ENCODE measurements around the gene AFF1. TPM values are rescaled to one million over a fixed set of nuclear protein-coding genes. Genes with fewer than 3 reads are reported as not detected.

Gene AFF1
- total and polyA plus RNA-seq, 7 donors = 7.2 to 100 (median 61.7) TPM

GRCh38 chr4:87073199-87074120 lies 138.6 kb downstream of the AFF1 start:
- intact Hi-C loops (cut with DNase I) = no loop called here
- TF ChIP-seq, protein P1, sequence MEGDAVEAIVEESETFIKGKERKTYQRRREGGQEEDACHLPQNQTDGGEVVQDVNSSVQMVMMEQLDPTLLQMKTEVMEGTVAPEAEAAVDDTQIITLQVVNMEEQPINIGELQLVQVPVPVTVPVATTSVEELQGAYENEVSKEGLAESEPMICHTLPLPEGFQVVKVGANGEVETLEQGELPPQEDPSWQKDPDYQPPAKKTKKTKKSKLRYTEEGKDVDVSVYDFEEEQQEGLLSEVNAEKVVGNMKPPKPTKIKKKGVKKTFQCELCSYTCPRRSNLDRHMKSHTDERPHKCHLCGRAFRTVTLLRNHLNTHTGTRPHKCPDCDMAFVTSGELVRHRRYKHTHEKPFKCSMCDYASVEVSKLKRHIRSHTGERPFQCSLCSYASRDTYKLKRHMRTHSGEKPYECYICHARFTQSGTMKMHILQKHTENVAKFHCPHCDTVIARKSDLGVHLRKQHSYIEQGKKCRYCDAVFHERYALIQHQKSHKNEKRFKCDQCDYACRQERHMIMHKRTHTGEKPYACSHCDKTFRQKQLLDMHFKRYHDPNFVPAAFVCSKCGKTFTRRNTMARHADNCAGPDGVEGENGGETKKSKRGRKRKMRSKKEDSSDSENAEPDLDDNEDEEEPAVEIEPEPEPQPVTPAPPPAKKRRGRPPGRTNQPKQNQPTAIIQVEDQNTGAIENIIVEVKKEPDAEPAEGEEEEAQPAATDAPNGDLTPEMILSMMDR (IDR thresholded peaks at IDR 0.05) = no peak
- TF ChIP-seq POLR2AphosphoS5 (IDR thresholded peaks at IDR 0.05) = peak; percentile 49 to 89 (median 80)
- TF ChIP-seq POLR2A (IDR thresholded peaks at IDR 0.05) = no peak
- peak in 2 of 4 donors; percentile 36 to 55 for TF ChIP-seq EP300 (IDR thresholded peaks at IDR 0.05)
- H3K9me3 ChIP-seq = no peaks in the 10 kb centered on the region
- no peaks in the 10 kb centered on the region for H3K36me3 ChIP-seq
- H3K4me1 ChIP-seq = peaks cover 0 to 100% (median 93%) of the 10 kb centered on the region in 4 donors
- no peaks in the 10 kb centered on the region for H3K27me3 ChIP-seq
- H3K4me3 ChIP-seq = peak overlapping the region in 3 of 4 donors; percentile 4 to 17 (median 8)
- H3K27ac ChIP-seq = peak overlapping the region; percentile 65 to 87 (median 76)
- peak; percentile 82 for DNase-seq
- WGBS, 2 donors = 5 to 10% methylated on average over 14 of the region's 14 CpGs

DNA sequence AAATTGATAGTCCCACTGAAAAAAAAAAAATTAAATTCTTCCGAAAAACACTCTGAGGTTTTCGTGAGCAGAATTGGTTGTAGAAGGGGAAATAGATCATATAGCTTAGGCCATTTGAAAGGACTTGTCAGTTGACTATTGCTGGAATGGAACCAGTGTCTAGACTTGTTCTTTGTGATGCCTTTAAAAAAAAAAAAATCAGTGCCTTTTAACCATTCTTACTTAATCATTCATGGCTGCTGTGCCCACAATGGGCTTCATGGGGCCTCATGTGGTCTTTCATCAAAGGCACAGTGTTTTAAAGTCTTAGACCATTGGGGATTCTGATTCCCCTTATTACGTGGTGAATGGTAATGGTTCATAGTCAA lies 139.3 kb downstream of the AFF1 start:
- Histone ChIP-seq H3K27me3 (no peaks in the 10 kb centered on the region), H3K36me3 (no peaks in the 10 kb centered on the region), H3K9me3 (no peaks in the 10 kb centered on the region), H3K27ac (peak overlapping the region; percentile 65 to 87 (median 76)), H3K4me1 (peaks cover 0 to 100% (median 92%) of the 10 kb centered on the region in 4 donors), H3K4me3 (no peak overlapping the region)
- TF ChIP-seq EP300 (IDR thresholded peaks at IDR 0.05) (no peak), POLR2AphosphoS5 (IDR thresholded peaks at IDR 0.05) (no peak), POLR2A (IDR thresholded peaks at IDR 0.05) (no peak)
- TF ChIP-seq, protein P1 (IDR thresholded peaks at IDR 0.05) = no peak
- intact Hi-C loops (cut with DNase I) = no loop called here
- DNase-seq = no peak
- WGBS, 2 donors = 19% methylated on average over 3 of the region's 3 CpGs

- Histone ChIP-seq H3K9me3 (no peaks in the 10 kb centered on the region), H3K27me3 (no peaks in the 10 kb centered on the region), H3K4me1 (peaks cover 0 to 100% (median 92%) of the 10 kb centered on the region in 4 donors), H3K36me3 (no peaks in the 10 kb centered on the region), H3K27ac (peak overlapping the region; percentile 77 to 87 (median 85)), H3K4me3 (no peak overlapping the region)
- intact Hi-C loops (cut with DNase I) = no loop called here
- no peak for TF ChIP-seq POLR2A (IDR thresholded peaks at IDR 0.05)
- TF ChIP-seq EP300 (IDR thresholded peaks at IDR 0.05) = no peak
- TF ChIP-seq, protein P1 (IDR thresholded peaks at IDR 0.05) = no peak
- TF ChIP-seq POLR2AphosphoS5 (IDR thresholded peaks at IDR 0.05) = no peak
- no peak for DNase-seq
- WGBS, 2 donors = 65 to 81% methylated on average over 2 of the region's 2 CpGs
These were observed 141.1 kb downstream of the AFF1 start for GRCh38 chr4:87075876-87076275.

DNA sequence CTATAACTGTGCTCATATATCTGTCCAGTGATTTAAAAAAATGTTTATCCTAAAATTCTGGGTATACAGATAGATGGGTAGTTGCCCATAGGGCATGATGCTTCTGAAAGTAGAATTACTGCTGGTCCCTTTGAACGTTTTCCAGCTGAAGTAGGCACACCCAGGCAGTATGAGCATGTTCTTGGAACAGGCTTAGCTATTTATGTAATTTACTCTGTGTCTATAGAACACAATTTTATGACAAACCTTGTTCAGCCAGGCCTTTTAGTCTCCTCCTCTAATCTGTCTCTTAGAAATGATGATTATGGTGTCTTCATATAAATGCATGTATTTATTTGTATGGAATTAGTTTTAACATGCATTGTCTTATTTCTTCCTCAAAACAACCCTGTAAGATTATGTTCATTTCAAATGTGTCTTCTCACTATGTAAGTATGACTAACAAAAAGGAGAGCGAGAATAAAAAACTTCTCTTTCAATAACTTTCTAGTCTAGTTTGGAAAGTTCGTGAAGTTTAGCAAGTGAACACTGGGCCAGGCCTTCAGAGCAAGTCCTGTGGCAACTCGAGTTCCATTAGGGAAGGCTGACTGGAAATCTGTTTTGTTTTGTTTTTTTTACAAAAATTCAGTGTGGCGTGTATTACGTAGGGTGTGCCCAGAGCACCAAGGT lies 142.0 kb downstream of the AFF1 start:
- no peaks in the 10 kb centered on the region for H3K9me3 ChIP-seq
- no peak for TF ChIP-seq EP300 (IDR thresholded peaks at IDR 0.05)
- TF ChIP-seq POLR2A (IDR thresholded peaks at IDR 0.05) = no peak
- TF ChIP-seq, protein P1 (IDR thresholded peaks at IDR 0.05) = no peak
- TF ChIP-seq POLR2AphosphoS5 (IDR thresholded peaks at IDR 0.05) = peak in 1 of 4 donors; percentile 16
- peak overlapping the region; percentile 77 to 87 (median 85) for H3K27ac ChIP-seq
- intact Hi-C loops (cut with DNase I) = no loop called here
- no peak overlapping the region for H3K4me3 ChIP-seq
- WGBS, 2 donors = 53 to 80% methylated on average over 6 of the region's 6 CpGs
- H3K36me3 ChIP-seq = no peaks in the 10 kb centered on the region
- peaks cover 0 to 100% (median 91%) of the 10 kb centered on the region in 4 donors for H3K4me1 ChIP-seq
- DNase-seq = no peak
- H3K27me3 ChIP-seq = no peaks in the 10 kb centered on the region
